Measurements from ENCODE around the gene ZSWIM4. TPM values are rescaled to one million over a fixed set of nuclear protein-coding genes. Genes with fewer than 3 reads are reported as not detected.

ZSWIM4 gene
- total and polyA plus RNA-seq, 8 donors = 5.5 to 14.3 (median 7.7) TPM

- Histone ChIP-seq H3K4me3 (no peak overlapping the region), H3K36me3 (peaks cover 0 to 53% of the 10 kb centered on the region in 2 donors), H3K27me3 (no peaks in the 10 kb centered on the region), H3K4me1 (peaks cover 0 to 8% of the 10 kb centered on the region in 2 donors), H3K9me3 (no peaks in the 10 kb centered on the region), H3K27ac (no peak overlapping the region)
- ATAC-seq (peak; percentile 19), DNase-seq (peak in 1 of 4 donors; percentile 69)
- TF ChIP-seq CTCF (IDR thresholded peaks at IDR 0.05) = no peak
- intact Hi-C loops (cut with DNase I) = no loop called here
Measured at GRCh38 chr19:13825489-13826441, 30.5 kb downstream of the ZSWIM4 start.

DNA sequence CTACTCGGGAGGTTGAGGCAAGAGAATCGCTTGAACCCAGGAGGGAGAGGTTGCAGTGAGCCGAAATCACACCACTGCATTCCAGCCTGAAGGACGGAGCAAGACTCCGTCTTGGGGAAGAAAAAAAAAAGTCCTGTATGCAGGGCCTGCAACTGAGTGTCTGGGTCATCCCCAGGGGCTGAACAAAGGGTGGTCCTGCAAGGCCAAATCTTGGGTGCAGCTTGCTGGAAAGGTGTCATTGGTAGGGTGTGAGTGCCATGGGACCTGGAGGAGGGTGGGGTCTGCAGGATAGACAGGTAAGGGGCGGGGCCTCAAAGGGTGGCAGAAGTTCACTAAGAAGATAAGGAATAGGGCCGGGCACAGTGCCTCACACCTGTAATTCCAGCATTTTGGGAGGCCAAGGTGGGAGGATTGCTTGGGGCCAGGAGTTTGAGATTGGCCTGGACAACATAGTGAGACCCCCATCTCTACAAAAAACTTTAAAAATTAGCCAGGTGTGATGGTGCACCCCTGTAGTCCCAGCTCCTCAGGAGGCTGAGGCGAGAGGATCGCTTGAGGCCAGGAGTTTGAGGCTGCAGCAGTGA is 31.5 kb downstream of the ZSWIM4 start:
- TF ChIP-seq CTCF (IDR thresholded peaks at IDR 0.05) = no peak
- ATAC-seq (no peak), DNase-seq (no peak)
- Histone ChIP-seq H3K4me1 (peaks cover 0 to 8% of the 10 kb centered on the region in 2 donors), H3K36me3 (peaks cover 0 to 50% of the 10 kb centered on the region in 2 donors), H3K27me3 (no peaks in the 10 kb centered on the region), H3K9me3 (no peaks in the 10 kb centered on the region), H3K4me3 (no peak overlapping the region), H3K27ac (no peak overlapping the region)
- intact Hi-C loops (cut with DNase I) = no loop called here

DNA sequence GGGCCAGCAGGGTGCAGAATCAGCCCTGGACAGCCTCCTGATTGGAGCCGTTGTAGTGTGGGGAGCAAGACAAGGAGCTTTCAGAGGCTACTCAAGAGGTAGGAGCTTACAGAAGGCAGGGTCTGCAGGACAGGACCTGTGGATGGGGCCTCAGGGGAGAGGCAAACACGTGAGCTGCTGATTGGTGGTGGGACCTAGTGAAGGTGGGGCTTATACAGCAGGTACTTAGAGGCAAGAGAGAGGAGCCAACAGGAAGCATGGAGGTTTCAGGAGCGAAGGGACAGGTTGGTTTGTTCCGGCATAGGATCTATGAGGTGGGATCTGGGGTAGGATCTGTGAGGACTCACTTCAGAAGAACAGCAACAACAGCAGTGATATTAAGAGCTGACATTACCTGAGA is 32.4 kb downstream of the ZSWIM4 start:
- Histone ChIP-seq H3K27me3 (no peaks in the 10 kb centered on the region), H3K27ac (no peak overlapping the region), H3K9me3 (no peaks in the 10 kb centered on the region), H3K4me1 (peaks cover 0 to 11% of the 10 kb centered on the region in 2 donors), H3K4me3 (no peak overlapping the region), H3K36me3 (peaks cover 0 to 50% of the 10 kb centered on the region in 2 donors)
- peak in 1 of 4 donors; percentile 39 for DNase-seq
- intact Hi-C loops (cut with DNase I) = no loop called here
- TF ChIP-seq CTCF (IDR thresholded peaks at IDR 0.05) = no peak
- ATAC-seq = no peak

- Histone ChIP-seq H3K4me1 (peaks cover 10 to 30% of the 10 kb centered on the region in 2 donors), H3K27ac (no peak overlapping the region), H3K36me3 (peaks cover 0 to 53% of the 10 kb centered on the region in 2 donors), H3K27me3 (no peaks in the 10 kb centered on the region), H3K4me3 (no peak overlapping the region), H3K9me3 (no peaks in the 10 kb centered on the region)
- no peak for ATAC-seq
- DNase-seq = no peak
- no peak for TF ChIP-seq CTCF (IDR thresholded peaks at IDR 0.05)
- intact Hi-C loops (cut with DNase I) = no loop called here
Measured at GRCh38 chr19:13830114-13830740, 35.0 kb downstream of the ZSWIM4 start.

Data from left lung (tissue), 10 donors.